Measurements from ENCODE around the gene BBC3.
"Not testable (repeated sequence)": the region's sequence is repeated elsewhere in the genome, so short reads cannot be mapped to it uniquely, and the experiment has no call there.

Gene BBC3

DNA sequence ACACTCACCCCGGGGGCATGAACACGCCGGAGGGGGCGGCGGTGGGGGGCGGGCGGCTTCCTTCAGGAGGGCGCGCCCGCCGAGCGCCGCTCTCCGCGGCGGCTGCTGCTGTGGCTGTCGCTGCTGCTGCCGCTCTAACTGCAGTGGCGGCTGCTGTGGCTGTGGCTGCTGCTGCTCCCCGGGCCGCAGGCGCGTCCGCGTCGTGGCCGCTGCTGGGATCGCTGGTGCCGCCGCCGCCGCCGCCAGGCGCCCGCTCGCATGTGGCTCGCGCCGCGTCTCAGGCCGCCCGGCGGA is at the start of gene BBC3:
Gene BBC3 (minus strand): TSS at position 279 of the 294 bp plus-strand sequence. CDS start 2,768 bp downstream, outside the sequence.
- TF ChIP-seq, protein P1, sequence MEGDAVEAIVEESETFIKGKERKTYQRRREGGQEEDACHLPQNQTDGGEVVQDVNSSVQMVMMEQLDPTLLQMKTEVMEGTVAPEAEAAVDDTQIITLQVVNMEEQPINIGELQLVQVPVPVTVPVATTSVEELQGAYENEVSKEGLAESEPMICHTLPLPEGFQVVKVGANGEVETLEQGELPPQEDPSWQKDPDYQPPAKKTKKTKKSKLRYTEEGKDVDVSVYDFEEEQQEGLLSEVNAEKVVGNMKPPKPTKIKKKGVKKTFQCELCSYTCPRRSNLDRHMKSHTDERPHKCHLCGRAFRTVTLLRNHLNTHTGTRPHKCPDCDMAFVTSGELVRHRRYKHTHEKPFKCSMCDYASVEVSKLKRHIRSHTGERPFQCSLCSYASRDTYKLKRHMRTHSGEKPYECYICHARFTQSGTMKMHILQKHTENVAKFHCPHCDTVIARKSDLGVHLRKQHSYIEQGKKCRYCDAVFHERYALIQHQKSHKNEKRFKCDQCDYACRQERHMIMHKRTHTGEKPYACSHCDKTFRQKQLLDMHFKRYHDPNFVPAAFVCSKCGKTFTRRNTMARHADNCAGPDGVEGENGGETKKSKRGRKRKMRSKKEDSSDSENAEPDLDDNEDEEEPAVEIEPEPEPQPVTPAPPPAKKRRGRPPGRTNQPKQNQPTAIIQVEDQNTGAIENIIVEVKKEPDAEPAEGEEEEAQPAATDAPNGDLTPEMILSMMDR (IDR thresholded peaks at IDR 0.05; ENCODE audit: low read depth, low read length, missing control alignments): no peak
- DNase-seq (ENCODE audit: extremely low read depth, low read depth): no peak
- peak within 1 kb of the TSS; percentile 100 for H3K4me3 ChIP-seq (replicated peaks; ENCODE audit: low read depth, low read length)

DNA sequence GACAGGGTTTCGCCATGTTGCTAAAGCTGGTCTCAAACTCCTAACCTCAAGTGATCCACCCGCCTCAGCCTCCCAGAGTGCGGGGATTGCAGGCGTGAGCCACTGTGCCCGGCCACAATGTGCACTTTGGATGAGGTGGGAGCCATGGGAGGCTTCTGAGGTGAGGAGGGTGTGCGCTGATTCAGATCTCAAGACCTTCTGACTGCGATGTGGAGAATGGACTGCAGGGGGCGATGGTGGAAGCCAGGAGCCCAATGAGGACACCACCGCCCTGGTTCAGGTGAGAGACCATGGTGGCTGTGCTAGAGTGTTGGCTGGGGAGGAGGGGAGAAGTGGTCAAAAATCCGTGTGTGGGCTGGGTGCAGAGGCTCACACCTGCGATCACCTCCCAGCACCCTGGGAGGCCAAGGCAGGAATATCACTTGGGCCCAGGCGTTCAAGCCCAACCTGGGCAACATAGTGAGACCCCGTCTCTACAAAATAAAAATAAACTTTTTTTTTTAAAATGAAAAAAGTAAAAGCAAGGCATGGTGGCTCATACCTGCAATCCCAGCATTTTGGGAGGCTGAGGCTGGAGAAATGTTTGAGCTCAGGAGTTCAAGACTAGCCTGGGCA is 49.3 kb upstream of the BBC3 start:
- H3K4me3 ChIP-seq (replicated peaks; ENCODE audit: low read depth, low read length): no peak overlapping the region
- TF ChIP-seq, protein P1 (IDR thresholded peaks at IDR 0.05; ENCODE audit: low read depth, low read length, missing control alignments): peak; percentile 56
- DNase-seq (ENCODE audit: extremely low read depth, low read depth): no peak

DNA sequence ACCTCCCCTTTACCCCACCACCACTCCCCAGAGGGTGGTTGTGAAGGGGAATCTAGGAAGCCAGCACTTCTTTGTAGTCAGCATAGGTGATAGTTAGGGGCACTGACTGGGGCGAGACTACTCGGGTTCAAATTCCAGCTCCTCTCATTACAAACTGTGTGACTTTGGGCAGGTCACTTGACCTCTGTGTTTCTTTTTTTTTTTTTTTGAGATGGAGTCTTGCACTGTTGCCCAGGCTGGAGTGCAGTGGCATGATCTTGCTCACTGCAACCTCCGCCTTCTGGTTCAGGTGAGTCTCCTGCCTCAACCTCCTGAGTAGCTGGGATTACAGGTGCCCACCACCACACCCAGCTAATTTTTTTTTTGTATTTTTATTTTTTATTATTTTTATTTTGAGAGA is 45.5 kb upstream of the BBC3 start:
- not testable (repeated sequence) for DNase-seq (ENCODE audit: extremely low read depth, low read depth)

DNA sequence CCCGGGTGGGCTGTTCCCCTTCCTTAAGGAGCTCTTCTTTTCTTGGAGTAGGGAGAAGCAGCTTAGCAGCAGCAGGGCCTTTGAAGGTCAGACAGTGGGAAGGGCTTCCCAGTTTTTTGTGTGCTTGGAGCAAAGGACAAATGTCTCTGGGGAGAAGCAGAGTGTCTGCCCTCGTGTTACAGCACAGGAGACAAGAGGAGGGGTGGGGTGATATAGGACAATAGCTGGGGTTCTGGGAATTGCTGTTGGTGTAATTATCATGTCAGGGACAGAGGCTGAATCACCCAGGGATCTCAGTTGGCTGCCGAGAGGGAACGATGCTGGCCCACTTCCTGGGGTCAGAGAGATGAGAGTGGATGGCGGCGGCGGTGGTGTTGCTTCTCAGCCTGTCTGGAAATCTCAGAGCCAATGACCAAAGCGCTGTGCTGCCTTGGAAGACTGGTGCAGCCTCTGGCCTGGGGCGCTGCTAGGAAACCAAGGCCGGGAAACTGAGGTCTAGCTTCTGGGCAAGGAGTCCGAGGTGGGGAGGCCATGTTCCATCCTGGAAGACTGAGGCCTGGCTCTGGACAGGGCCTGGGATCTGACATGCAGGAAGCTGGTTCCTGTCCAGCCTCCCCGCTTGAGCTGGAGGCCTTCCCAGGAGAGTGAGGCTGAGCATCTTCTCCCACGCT is 44.9 kb upstream of the BBC3 start:
- peak overlapping the region; percentile 48 for H3K4me3 ChIP-seq (replicated peaks; ENCODE audit: low read depth, low read length)

More for the DNA sequence above, 45.5 kb upstream of the BBC3 start:
- H3K4me3 ChIP-seq (replicated peaks; ENCODE audit: low read depth, low read length): not testable (repeated sequence)

GRCh38 chr19:47274891-47275761 is 44.1 kb upstream of the BBC3 start:
- no peak for DNase-seq (ENCODE audit: extremely low read depth, low read depth)
- TF ChIP-seq, protein P1 (IDR thresholded peaks at IDR 0.05; ENCODE audit: low read depth, low read length, missing control alignments): no peak
- H3K4me3 ChIP-seq (replicated peaks; ENCODE audit: low read depth, low read length): peak overlapping the region; percentile 48

More for the DNA sequence above, 44.9 kb upstream of the BBC3 start:
- no peak for DNase-seq (ENCODE audit: extremely low read depth, low read depth)
- TF ChIP-seq, protein P1 (IDR thresholded peaks at IDR 0.05; ENCODE audit: low read depth, low read length, missing control alignments): no peak

DNA sequence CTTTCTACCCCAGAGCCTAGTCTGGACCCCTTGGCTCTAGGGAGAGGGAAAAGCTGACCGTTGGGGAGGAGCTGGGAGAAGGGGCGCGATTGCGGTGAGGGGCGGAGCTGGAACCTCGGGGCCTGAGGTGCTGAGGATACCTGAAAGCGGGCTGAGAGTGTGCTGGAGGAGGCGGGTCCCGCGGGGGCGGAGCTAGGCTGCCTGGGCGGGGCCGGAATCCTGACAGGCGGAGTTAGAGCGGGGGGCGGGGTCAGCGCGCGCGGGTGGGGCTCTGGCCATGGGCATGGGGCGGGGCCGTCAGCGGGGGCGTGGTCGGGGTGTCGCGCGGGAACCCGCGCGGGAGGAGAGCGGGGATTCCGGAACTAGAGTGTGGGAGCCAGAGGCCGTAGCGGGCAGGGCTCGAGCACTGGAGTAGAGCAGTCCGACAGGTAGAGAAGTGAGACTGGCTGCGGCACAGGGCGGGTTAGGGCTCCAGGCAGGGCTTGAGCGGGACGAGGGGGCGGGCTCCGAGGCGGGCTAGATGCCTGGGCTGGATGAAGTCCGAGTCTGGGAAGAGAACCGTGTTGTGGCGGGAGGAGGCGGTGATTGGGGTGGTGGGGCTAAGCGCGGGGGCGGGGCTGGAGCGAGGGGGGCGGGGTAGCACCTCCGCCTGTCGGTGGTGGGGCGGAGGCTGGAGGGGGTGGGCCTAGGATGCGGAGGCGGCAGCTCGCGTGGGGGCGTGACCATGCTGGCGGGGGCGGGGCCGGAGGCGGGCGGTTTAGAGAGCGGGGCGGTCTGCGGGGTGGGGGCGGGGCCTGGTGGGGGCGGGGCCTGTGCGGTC is 43.3 kb upstream of the BBC3 start, which contains the start of gene INAFM1:
Gene INAFM1 (plus strand): TSS at position 815 of the 820 bp plus-strand sequence. CDS start 35 bp downstream, outside the sequence.
- no peak for DNase-seq (ENCODE audit: extremely low read depth, low read depth)
- TF ChIP-seq, protein P1 (IDR thresholded peaks at IDR 0.05; ENCODE audit: low read depth, low read length, missing control alignments): no peak
- H3K4me3 ChIP-seq (replicated peaks; ENCODE audit: low read depth, low read length): peak within 1 kb of the TSS; percentile 48

All from HFF-Myc (cell line).